ENCODE measurements around the gene CACNG7.

Gene CACNG7

GRCh38 chr19:53983457-53984289, 74.6 kb downstream of the CACNG7 start:
- DNase-seq: no peak

DNA sequence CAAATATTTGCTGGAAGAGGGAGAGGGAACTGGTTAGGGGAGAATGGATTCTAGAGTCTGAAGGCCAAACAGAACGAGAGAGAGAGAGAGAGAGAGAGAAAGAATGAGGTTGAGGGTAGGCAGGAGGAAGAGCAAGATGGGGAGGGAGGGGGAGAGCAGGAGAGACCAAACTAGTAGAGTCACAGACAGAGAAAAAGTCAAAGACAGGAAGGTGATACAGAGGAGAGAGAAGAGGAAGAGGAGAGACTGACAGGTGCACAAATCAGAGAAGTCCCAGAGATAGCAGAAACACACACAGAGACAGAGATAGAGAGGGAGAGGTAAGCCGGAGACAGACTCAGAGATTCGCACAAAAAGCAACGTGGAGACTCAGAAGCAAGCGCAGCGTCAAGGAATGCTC, 76.8 kb downstream of the CACNG7 start:
- no peak for DNase-seq

DNA sequence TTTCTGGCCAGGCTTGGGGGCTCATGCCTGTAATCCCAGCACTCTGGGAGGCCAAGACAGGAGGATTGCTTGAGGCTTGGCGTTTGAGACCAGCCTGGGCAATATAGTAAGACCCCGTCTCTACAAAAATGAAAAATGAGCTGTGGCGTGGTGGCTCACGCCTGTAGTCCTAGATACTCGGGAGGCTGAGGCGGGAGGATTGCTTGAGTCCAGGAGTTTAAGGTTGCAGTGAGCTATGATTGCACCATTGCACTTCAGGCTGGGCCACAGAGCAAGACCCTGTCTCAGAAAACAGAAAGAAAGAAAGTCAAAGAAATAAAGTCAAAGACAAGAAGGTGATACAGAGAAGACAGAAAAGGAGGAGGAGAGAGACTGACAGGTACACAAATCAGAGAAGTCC, 79.9 kb downstream of the CACNG7 start:
- DNase-seq: no peak

DNA sequence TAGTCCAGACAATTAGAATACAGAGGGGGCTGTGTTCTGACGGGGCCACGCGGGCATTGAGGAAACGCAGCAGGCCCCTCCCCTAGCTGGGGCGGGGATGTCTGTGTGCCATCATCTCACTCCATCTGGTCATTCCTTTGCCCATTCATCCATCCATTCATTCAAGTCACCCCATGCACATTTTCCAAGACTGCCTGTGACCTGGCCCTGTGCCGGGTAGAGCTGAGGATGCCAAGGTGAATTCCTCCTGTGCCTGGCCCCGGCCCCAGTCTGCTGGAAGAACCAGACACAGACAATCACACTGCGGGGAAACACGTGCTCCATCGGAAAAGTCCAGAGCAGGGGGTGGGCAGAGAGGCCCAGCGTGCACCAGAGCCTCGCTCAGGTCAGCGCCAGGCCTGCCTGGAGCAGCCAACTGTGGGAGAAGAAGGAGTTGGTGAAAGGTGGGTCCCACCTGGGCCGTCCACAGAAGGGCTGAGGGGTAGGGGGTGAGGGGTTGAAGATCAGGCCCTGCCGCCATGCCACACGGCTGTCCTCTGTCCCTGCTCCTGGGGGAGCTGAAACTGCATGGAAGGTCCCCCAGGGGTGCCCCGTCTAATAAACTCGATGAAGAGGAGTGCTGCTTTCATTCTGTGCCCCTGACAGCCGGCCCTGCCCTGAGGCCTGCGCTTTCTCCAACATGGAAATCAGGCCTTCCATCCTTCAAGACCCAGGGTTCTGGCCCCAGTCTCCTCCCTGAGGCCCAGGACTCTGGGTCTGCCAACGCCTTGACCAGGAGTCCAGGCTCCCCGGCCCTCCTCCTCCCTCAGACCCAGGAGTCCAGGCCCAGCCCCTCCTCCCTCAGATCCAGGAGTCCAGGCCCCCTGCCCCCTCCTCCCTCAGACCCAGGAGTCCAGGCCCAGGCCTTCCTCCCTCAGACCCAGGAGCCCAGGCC, 80.8 kb downstream of the CACNG7 start:
- DNase-seq: no peak

GRCh38 chr19:53991224-53992113, 82.4 kb downstream of the CACNG7 start, which contains the start of gene CACNG6:
TSS of gene CACNG6 (plus strand) at chr19:53991637. CDS start at chr19:53992878, 1,241 bp downstream.
- DNase-seq: no peak

DNA sequence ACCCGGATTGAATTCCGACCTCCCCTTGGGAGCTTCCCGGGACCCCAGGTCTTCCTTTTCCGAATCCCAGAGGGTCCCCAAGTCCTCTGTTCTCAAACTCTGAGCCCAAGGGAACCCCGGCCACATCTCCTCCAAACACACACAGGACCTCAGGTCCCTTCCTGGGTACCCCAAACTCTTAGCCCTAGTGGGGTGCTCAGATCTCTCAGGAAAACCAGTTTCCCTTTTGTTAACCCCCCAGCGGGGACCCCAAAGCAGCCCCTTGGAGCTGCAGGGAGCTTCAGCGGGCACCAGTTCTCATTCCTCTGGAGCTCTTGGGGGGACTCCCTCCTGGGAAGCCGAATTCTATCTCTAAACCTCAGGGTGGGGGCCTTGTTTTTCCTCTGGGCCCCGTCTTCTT, 83.1 kb downstream of the CACNG7 start:
- DNase-seq: no peak

- no peak for DNase-seq
These were observed 83.7 kb downstream of the CACNG7 start for GRCh38 chr19:53992815-53993214.

GRCh38 chr19:53993448-53993847, 84.4 kb downstream of the CACNG7 start:
- DNase-seq: no peak

All from activated CD8-positive, alpha-beta memory T cell treated with anti-CD3 and anti-CD28 coated beads for 24 hours (primary cell).